Endodermal cell (in vitro differentiated cells): ENCODE data around the gene TESK1. TPM values are rescaled to one million over a fixed set of nuclear protein-coding genes. Genes with fewer than 3 reads are reported as not detected.

Experiments
- DNase-seq: peaks from one replicate; pipeline ENCODE4 v3.0.0-alpha.2; 2017
- H3K27ac ChIP-seq: 2 replicates; pipeline ENCODE4 v1.5.1; 2013; ENCODE audit warnings: mild to moderate bottlenecking, low read depth, low read length, moderate library complexity
- H3K27me3 ChIP-seq: 2 replicates; pipeline ENCODE4 v1.6.1; 2013; ENCODE audit warnings: mild to moderate bottlenecking, low read length, moderate library complexity; ENCODE audit not compliant: insufficient read depth, control insufficient read depth, poor library complexity, severe bottlenecking
- H3K36me3 ChIP-seq: 2 replicates; pipeline ENCODE4 v1.7.0; 2013; ENCODE audit warnings: mild to moderate bottlenecking, low read length, moderate library complexity; ENCODE audit not compliant: control insufficient read depth, insufficient read depth
- H3K4me1 ChIP-seq: one replicate; pipeline ENCODE4 v1.7.0; 2013; ENCODE audit warnings: low read length; ENCODE audit not compliant: control insufficient read depth, insufficient read depth
- H3K4me3 ChIP-seq: 2 replicates; pipeline ENCODE4 v1.5.1; 2013; ENCODE audit warnings: mild to moderate bottlenecking, low read length, moderate library complexity
- H3K9ac ChIP-seq: 2 replicates; pipeline ENCODE4 v1.6.1; 2013; ENCODE audit warnings: mild to moderate bottlenecking, low read length, moderate library complexity; ENCODE audit not compliant: poor library complexity, severe bottlenecking; ENCODE audit errors: extremely low read depth
- H3K9me3 ChIP-seq: 2 replicates; pipeline ENCODE4 v1.6.1; 2013; ENCODE audit warnings: mild to moderate bottlenecking, low read length, moderate library complexity; ENCODE audit not compliant: control insufficient read depth
- H3K27ac Mint-ChIP-seq: 2 replicates; pipeline ENCODE4 v1.8.0; 2020; ENCODE audit warnings: mixed read lengths
- H3K27me3 Mint-ChIP-seq: 2 replicates; pipeline ENCODE4 v1.8.0; 2021; ENCODE audit warnings: mild to moderate bottlenecking, mixed read lengths; ENCODE audit not compliant: insufficient read depth
- H3K36me3 Mint-ChIP-seq: 2 replicates; pipeline ENCODE4 v1.8.0; 2020; ENCODE audit warnings: low read depth, mixed read lengths
- H3K4me1 Mint-ChIP-seq: 2 replicates; pipeline ENCODE4 v1.8.0; 2020; ENCODE audit warnings: mixed read lengths
- H3K4me3 Mint-ChIP-seq: 2 replicates; pipeline ENCODE4 v1.8.0; 2020; ENCODE audit warnings: mild to moderate bottlenecking, moderate library complexity, mixed read lengths
- H3K9me3 Mint-ChIP-seq: 2 replicates; pipeline ENCODE4 v1.8.0; 2020; ENCODE audit warnings: mild to moderate bottlenecking, mixed read lengths
- WGBS, 2 experiments: methylation state at CpG; one replicate each; pipeline versions ENCODE4 v1.1.5 to v1.1.7; 2013; ENCODE audit warnings: missing lambda C conversion rate in 2 of 2, mixed read lengths in 1 of 2; ENCODE audit not compliant: insufficient coverage in 1 of 2, insufficient read length in 1 of 2; 5-methylcytosine and 5-hydroxymethylcytosine counted together
- total RNA-seq, 2 donors: library from RNA; stranded (reverse); fragmentation: NEBNext Ultra II Directional in 1 of 2; extraction: Animal tissue kit (Norgen Biotek cat#: 25700) in 1 of 2; gene quantifications; 2 replicates in 1 of 2; 3 replicates in 1 of 2; pipeline ENCODE4 v1.2.1, GENCODE V29; 2021
- TF ChIP-seq, protein P1 (sequence below): fragments of 200-600 bp; sonication (generic); conservative IDR thresholded peaks from 2 replicates; pipeline ENCODE4 v1.5.0; 2021; ENCODE audit warnings: antibody characterized with exemption, mild to moderate bottlenecking

TESK1 gene
- total RNA-seq, 2 donors from 2014 or later, result 30.7 to 35.2 TPM

DNA sequence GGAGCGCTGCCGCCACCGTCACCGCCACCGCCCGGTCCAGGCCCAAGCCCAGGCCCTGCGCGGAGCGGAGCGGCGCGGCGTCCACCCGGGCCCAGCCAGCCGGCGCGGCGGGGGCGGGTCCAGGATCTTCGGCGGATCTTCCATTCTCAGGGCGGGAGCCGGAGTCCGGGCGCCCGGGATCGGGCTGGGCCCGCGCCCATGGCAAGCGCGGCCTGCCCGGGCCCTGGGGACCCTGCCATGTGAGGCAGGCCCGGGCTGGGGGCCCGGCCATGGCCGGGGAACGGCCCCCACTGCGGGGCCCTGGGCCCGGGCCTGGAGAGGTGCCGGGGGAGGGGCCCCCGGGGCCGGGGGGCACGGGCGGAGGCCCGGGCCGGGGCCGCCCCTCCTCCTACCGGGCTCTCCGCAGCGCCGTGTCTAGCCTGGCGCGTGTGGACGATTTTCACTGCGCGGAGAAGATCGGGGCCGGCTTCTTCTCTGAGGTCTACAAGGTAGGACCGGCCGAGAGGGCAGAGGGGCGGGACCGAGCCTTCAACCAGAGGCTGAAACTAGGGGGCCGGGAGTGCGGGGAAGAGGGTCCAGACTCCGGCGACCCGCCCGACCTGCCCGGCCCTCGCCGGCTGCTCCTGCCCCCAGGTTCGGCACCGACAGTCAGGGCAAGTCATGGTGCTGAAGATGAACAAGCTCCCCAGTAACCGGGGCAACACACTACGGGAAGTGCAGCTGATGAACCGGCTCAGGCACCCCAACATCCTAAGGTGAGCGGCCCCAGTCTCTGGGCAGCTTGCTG lies 482 bp downstream of the TESK1 start:
- H3K9ac ChIP-seq, result peak overlapping the region; percentile 47
- peak overlapping the region; percentile 81 for H3K4me3 Mint-ChIP-seq
- no peak overlapping the region for H3K27ac ChIP-seq
- H3K9me3 Mint-ChIP-seq, result no peaks in the 10 kb centered on the region
- H3K36me3 Mint-ChIP-seq, result peaks cover 18% of the 10 kb centered on the region
- H3K9me3 ChIP-seq, result no peaks in the 10 kb centered on the region
- TF ChIP-seq, protein P1, sequence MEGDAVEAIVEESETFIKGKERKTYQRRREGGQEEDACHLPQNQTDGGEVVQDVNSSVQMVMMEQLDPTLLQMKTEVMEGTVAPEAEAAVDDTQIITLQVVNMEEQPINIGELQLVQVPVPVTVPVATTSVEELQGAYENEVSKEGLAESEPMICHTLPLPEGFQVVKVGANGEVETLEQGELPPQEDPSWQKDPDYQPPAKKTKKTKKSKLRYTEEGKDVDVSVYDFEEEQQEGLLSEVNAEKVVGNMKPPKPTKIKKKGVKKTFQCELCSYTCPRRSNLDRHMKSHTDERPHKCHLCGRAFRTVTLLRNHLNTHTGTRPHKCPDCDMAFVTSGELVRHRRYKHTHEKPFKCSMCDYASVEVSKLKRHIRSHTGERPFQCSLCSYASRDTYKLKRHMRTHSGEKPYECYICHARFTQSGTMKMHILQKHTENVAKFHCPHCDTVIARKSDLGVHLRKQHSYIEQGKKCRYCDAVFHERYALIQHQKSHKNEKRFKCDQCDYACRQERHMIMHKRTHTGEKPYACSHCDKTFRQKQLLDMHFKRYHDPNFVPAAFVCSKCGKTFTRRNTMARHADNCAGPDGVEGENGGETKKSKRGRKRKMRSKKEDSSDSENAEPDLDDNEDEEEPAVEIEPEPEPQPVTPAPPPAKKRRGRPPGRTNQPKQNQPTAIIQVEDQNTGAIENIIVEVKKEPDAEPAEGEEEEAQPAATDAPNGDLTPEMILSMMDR, result no peak
- H3K27me3 Mint-ChIP-seq, result peaks cover 2% of the 10 kb centered on the region
- peak overlapping the region; percentile 94 for H3K4me3 ChIP-seq
- WGBS, 2 experiments, result 0 to 2% methylated on average over 34 to 76 of the region's 76 CpGs
- H3K27me3 ChIP-seq, result no peaks in the 10 kb centered on the region
- H3K36me3 ChIP-seq, result peaks cover 14% of the 10 kb centered on the region
- no peak overlapping the region for H3K27ac Mint-ChIP-seq
- peak; percentile 69 for DNase-seq
- peaks cover 5% of the 10 kb centered on the region for H3K4me1 Mint-ChIP-seq
- peaks cover 6% of the 10 kb centered on the region for H3K4me1 ChIP-seq

DNA sequence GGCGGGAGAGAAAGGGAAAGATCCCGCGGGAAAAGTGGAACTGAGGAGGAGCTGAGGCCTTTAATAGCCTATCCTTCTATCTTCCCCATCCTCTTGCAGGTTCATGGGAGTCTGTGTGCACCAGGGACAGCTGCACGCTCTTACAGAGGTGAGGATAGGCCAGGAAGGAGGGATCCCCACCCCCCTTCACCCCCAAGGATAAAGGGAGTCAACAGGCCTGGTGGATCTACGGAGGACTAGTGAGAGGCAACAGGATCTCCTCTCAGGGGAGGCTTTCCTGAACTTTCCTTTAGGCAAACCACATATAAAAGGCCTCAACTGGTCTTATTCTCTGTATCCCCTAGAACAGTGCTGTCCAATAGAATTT lies 1.1 kb downstream of the TESK1 start:
- no peak for DNase-seq

DNA sequence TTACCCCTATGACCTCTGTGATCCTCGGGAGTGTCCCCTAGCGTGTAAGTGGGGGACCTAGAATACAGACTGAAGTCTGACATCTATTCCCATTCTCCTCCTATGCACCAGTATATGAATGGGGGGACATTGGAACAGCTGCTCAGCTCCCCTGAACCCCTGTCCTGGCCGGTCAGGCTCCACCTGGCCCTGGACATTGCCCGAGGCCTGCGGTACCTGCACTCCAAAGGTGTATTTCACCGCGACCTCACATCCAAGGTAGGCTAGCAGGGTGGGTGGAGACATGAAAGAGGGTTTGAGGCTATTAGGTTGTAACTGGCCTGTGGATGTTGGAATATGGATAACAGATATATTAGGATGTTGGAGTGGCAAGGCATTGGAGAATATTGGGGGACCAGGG lies 1.7 kb downstream of the TESK1 start:
- H3K9me3 Mint-ChIP-seq, result no peaks in the 10 kb centered on the region

More for the DNA sequence above, 1.1 kb downstream of the TESK1 start:
- peaks cover 18% of the 10 kb centered on the region for H3K36me3 Mint-ChIP-seq
- peak overlapping the region; percentile 81 for H3K4me3 Mint-ChIP-seq
- H3K27me3 Mint-ChIP-seq, result peaks cover 2% of the 10 kb centered on the region
- no peak overlapping the region for H3K27ac Mint-ChIP-seq
- H3K27me3 ChIP-seq, result no peaks in the 10 kb centered on the region
- H3K4me1 ChIP-seq, result peaks cover 6% of the 10 kb centered on the region
- H3K4me1 Mint-ChIP-seq, result peaks cover 5% of the 10 kb centered on the region
- WGBS, 2 experiments, result 5 to 40% methylated on average over 1 to 5 of the region's 5 CpGs
- peaks cover 14% of the 10 kb centered on the region for H3K36me3 ChIP-seq
- H3K9ac ChIP-seq, result peak overlapping the region; percentile 47
- TF ChIP-seq, protein P1, result no peak
- no peaks in the 10 kb centered on the region for H3K9me3 ChIP-seq
- no peaks in the 10 kb centered on the region for H3K9me3 Mint-ChIP-seq
- peak overlapping the region; percentile 94 for H3K4me3 ChIP-seq
- H3K27ac ChIP-seq, result no peak overlapping the region

More for the DNA sequence above, 1.7 kb downstream of the TESK1 start:
- H3K36me3 Mint-ChIP-seq, result peaks cover 18% of the 10 kb centered on the region
- WGBS, 2 experiments, result 96 to 100% methylated on average over 1 to 7 of the region's 7 CpGs
- Histone ChIP-seq H3K4me1 (peaks cover 6% of the 10 kb centered on the region), H3K27me3 (no peaks in the 10 kb centered on the region), H3K9me3 (no peaks in the 10 kb centered on the region), H3K4me3 (peak overlapping the region; percentile 94), H3K36me3 (peaks cover 14% of the 10 kb centered on the region), H3K9ac (no peak overlapping the region), H3K27ac (no peak overlapping the region)
- H3K4me3 Mint-ChIP-seq, result peak overlapping the region; percentile 81
- TF ChIP-seq, protein P1, result no peak
- DNase-seq, result no peak
- no peak overlapping the region for H3K27ac Mint-ChIP-seq
- H3K27me3 Mint-ChIP-seq, result peaks cover 2% of the 10 kb centered on the region
- peaks cover 5% of the 10 kb centered on the region for H3K4me1 Mint-ChIP-seq
